GM18870 (cell line): ENCODE measurements around the gene NRSN2.
"Not testable (repeated sequence)": the region's sequence is repeated elsewhere in the genome, so short reads cannot be mapped to it uniquely, and the experiment has no call there.

ENCODE experiments used
- ATAC-seq: cut with Tn5 transposase; IDR thresholded peaks from one replicate; pipeline ENCODE4 v1.9.1; 2021; ENCODE audit warnings: moderate library complexity; ENCODE audit not compliant: unreplicated experiment

The NRSN2 gene

GRCh38 chr20:325045-325888 lies 21.6 kb upstream of the NRSN2 start, which contains the start of gene SOX12:
Gene SOX12 (plus strand): TSS chr20:325552. CDS start chr20:325925, 373 bp downstream.
- peak; percentile 57 for ATAC-seq

GRCh38 chr20:325889-326644 lies 20.8 kb upstream of the NRSN2 start:
- no peak for ATAC-seq

- ATAC-seq, result no peak
Measured at GRCh38 chr20:326645-327185, 20.2 kb upstream of the NRSN2 start.

- ATAC-seq, result no peak
Measured at GRCh38 chr20:327186-328026, 19.5 kb upstream of the NRSN2 start.

GRCh38 chr20:328027-328974 lies 18.6 kb upstream of the NRSN2 start:
- no peak for ATAC-seq

- no peak for ATAC-seq
Measured at GRCh38 chr20:328975-329695, 17.8 kb upstream of the NRSN2 start.

- ATAC-seq, result no peak
Measured at GRCh38 chr20:329851-330232, 17.1 kb upstream of the NRSN2 start.

GRCh38 chr20:330233-331149 lies 16.4 kb upstream of the NRSN2 start:
- ATAC-seq, result peak; percentile 46

- ATAC-seq, result no peak
Measured at GRCh38 chr20:334578-334977, 12.3 kb upstream of the NRSN2 start.

- not testable (repeated sequence) for ATAC-seq
Measured at GRCh38 chr20:336040-336439, 10.9 kb upstream of the NRSN2 start.

GRCh38 chr20:341682-342081 lies 5.2 kb upstream of the NRSN2 start:
- no peak for ATAC-seq

- no peak for ATAC-seq
Measured at GRCh38 chr20:343107-343506, 3.8 kb upstream of the NRSN2 start.

GRCh38 chr20:346033-346639 lies 775 bp upstream of the NRSN2 start:
- ATAC-seq, result no peak

GRCh38 chr20:347317-347639 lies 367 bp downstream of the NRSN2 start:
- no peak for ATAC-seq

- ATAC-seq, result peak; percentile 41
Measured at GRCh38 chr20:347640-348484, 951 bp downstream of the NRSN2 start.

GRCh38 chr20:348972-349841 lies 2.3 kb downstream of the NRSN2 start:
- no peak for ATAC-seq
